Stimulated activated CD8-positive, alpha-beta memory T cell treated with anti-CD3 and anti-CD28 coated beads, Interleukin-15, amount 100 ng/mL, for 4 hours (primary cell): Measurements from ENCODE around the gene NCK2.

Experiments used
- DNase-seq, 2 donors: peaks; one replicate each; pipeline ENCODE4 v3.0.0-alpha.2; 2020; ENCODE audit warnings: low read depth in 2 of 2

The NCK2 gene

DNA sequence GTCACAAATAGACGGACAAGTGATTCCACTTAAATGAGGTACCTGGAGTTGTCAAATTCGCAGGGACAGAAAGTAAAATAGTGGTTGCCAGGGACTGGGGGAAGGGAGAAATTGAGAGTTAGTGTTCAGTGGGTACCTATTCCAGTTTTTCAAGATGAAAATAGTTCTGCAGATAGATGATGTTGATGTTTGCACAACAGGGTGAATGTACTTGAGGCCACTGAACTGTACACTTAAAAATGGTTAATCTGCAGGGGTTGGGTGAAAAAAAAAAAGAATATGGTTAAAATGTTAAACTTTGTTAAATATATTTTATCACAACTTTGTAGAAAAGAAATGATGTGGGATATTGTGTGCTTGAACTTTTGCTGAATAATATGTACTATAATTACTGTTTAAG lies 102.3 kb downstream of the NCK2 start:
- no peak for DNase-seq

DNA sequence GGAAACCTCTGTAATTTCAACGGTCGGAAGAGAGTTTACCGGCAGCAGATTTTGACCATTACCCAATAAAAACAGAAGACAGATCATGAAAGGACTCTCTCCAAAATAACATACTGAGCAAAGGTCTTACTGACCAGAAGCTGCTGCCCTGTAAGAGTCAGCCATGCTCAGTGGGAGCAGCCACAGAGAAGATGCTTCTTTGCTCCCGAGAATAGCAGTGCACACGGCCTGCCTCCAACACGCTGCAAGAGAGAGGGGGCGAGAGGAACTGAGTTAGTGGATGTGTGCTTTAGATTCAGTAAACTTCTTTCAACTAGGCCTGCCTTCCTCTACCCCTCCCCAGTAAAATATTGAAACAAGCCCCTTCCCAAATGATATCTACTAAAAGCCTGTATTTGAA lies 103.7 kb downstream of the NCK2 start:
- no peak for DNase-seq

DNA sequence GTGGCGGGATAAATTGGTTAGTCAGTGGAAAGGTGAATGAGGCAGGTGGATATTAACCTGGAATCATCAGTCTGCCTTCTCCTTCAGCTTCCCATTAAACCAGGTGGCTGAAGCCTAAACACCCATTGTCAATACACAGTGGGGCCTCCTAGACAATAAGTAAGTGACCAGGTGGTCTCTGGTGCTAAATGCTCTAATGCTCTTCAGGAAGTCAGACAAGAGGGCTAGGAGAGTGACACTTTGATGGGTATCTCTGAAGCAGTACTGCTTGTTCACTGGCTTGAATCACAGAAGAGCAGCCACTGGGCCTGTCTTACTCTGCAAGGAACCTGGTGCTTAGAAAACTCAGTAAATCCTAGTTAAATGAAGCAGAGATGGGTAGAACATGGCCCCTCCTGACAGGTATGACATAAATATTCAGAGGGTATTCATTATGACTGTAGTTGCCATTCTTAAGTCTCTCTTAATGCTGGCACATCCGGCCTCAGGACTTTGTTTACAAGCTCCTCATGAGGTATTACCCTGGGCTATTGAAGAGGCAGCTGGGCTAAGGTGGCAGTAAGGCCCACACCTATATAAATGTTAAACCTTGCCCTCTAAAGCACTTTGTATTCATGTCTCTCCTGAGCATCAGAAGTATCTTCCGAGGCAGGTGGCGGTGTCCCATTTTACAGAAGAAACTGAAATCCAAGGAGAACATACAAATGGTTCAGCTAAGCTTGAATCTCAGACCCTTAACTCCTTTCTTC lies 104.9 kb downstream of the NCK2 start:
- DNase-seq: no peak

DNA sequence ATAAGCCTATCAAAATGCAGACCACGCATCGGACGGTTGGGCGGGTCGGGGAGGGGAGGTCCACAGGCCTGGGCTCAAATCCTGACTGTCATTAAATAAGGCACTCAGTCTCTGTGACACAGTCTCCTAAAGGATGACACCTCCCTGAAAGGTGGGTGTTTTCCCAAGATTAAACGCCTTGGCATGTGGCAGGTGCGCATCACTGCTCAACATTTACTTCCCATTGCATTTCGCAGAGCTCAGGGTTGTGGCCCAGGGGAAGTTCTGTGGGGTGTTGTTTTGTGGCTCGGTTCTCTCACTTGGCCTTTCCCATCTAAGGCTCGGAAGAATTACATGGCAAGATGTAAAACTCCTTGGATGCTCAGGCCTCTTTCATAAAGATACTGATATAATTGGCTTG lies 107.4 kb downstream of the NCK2 start:
- no peak for DNase-seq

- no peak for DNase-seq
These were observed 108.8 kb downstream of the NCK2 start for GRCh38 chr2:105853354-105854088.

DNA sequence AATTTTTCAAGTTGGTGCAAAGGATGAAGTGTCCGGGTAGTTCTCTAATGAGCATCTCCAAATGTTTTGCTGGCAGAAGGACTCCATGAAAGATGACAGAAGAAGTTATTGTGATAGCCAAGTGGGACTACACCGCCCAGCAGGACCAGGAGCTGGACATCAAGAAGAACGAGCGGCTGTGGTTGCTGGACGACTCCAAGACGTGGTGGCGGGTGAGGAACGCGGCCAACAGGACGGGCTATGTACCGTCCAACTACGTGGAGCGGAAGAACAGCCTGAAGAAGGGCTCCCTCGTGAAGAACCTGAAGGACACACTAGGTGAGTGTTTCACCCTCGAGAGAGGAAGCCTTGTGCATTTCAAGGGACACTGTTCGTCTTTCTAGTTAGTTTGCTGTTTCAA lies 110.3 kb downstream of the NCK2 start:
- DNase-seq: no peak

DNA sequence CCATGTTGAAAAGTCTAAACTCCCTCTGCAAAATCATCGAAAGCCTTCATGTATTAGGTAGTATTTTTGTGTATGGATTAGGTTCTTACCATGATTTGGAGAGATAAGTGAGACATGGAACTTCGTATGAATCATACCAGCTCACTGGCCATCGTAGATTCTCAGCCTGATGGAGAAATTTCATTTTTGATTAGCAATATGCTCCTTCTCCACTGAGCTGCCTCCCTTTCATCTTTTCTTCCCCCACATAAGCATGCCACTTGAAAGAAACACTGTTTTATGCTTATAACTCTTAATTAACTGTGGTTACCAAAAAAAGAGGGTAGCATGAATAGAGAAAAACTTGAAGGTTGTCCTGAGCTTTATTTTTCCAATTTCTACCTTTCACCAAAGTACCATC lies 111.9 kb downstream of the NCK2 start:
- no peak for DNase-seq

DNA sequence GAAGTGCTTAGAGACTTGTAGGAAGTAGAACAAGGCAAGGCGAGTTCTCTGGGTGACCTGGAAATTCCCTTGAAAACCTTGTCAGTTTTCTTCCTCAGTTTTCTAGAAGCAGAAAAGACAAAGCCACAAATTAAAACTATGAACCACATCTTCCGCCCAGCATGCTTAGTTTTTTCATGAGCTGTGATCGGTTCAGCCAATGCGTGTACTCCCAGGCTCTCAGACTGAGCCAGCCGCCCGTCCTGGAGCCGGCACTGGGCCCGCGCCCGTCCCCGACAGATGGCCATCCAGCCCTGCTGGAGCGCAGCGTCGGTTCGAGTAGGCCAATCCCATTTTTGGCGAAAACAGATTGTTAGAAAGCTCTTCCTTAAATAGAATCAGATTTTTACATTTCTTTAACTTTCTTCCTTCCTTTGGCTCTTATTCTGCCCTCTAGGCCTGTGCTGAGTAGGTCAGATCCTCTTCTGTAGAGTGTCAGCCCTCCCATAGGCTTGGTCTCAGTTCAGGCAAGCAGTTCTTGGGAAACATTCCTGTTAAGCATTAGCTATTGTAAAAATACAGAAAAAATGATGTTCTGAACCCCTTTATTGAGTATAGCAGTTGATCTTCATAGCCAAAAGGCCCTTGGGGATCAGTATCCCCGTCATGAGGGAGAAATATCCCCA lies 112.5 kb downstream of the NCK2 start:
- DNase-seq: no peak

DNA sequence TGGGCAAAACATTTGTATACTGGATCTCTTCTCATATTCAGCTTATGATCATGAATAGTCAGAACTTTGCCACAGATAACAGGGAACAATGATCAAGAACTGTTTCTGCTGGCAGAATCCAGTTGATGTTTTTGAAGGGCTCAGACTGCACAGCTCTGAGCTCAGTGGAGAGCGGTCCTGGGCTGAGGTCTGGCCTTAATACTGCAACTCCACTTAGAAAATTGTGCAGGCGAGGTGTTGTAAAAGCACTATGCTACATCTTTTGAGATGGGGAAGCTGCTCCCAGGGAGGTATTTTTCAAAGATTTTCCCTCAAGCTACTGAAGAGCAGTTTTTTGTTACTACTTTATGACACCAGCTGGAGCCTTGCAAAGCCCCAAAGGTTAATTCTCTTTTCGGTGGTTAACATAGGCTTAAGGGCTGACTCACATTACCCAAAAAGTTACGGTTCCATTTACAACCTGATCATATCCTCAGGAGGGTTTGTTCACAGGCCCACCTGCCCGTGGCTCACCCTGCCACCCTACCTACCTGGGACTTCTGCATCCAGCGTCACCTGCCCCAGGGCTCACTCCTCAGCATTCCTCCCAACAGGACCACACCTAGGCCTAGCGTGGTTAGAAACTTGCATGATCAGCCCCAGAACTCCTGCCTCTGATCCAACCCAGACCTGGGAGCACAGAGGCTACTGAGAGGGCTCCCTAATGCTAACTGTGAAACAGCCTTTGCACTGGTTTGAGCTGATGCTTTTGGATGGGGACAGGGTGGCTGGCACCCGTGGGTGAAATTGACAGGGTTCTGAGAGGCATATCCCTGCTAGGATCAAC lies 114.4 kb downstream of the NCK2 start:
- DNase-seq: no peak

DNA sequence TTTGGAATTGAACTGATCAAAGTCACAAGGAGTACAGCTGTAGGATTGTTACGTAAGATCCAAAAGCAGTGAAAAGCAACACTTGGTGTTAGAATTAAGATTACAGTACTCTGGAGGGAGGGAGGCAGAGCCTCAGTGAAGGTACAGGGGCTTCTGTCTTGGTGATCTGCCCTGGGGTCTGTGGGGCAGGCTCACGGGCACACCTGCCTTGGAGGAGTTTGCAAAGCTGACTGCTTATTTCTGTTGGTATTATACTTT lies 114.9 kb downstream of the NCK2 start:
- no peak for DNase-seq

GRCh38 chr2:105860567-105860966 lies 115.9 kb downstream of the NCK2 start:
- no peak for DNase-seq

GRCh38 chr2:105861200-105861599 lies 116.5 kb downstream of the NCK2 start:
- DNase-seq: no peak

GRCh38 chr2:105862843-105863242 lies 118.1 kb downstream of the NCK2 start:
- DNase-seq: no peak

DNA sequence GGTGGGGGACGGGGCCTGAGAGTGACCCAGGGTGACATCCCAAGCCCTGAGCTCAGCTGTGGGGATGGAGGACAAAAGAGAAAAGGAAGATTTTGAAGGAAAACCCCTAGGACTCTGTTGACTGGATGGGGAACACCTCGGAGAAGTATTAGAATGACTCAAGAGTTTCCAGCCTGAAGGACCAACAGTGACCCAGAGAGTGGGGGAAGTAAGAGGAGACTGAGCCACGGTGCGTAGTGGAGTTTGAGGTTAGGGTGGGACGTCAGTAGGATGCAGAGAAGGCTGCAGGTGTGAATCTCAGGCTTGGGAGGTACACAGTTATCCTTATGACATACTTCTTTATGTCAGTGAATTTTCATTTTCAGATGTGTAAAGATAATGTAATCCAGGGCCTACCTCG lies 119.5 kb downstream of the NCK2 start:
- DNase-seq: no peak

- no peak for DNase-seq
These were observed 120.7 kb downstream of the NCK2 start for GRCh38 chr2:105865222-105865913.

GRCh38 chr2:105866216-105867185 lies 121.8 kb downstream of the NCK2 start:
- no peak for DNase-seq

DNA sequence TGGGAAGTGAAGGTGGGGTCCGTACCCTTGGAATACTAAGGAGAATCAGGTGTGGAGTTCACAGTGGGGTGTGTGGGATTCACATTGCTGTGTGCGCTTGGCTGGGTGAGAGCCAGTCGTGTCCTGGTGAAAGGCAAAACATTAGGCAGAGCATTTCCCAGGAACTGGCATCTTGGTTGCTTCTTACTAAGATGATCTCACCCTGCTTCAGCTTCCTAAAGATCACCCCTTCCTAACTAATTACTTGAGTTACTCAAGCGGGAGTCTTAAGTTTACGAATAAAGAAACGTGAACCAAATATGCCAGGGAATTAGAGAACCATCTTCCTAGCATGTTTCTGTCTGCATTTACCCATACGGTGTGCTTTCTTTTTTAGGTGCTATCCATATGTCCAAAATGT lies 122.9 kb downstream of the NCK2 start:
- DNase-seq: no peak

DNA sequence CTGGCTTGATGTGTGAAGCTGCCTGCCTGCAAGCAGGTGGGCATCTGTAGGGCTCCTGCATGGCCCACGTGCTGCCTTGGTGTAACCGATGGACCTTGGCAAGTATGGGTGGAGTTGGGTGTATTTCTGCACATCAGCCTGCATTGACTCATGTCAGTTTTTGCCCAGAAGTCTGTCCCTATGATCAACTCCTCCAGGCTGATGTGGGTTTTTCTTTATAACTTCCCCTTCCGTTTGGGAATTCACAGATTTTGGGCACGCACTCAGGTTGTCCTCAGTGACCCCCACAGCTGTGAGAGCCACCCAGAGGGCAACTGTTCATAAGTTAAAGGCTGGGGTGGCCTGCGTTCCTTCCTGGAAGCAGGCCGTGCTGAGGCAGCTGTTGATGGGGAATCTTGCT lies 123.3 kb downstream of the NCK2 start:
- DNase-seq: no peak

DNA sequence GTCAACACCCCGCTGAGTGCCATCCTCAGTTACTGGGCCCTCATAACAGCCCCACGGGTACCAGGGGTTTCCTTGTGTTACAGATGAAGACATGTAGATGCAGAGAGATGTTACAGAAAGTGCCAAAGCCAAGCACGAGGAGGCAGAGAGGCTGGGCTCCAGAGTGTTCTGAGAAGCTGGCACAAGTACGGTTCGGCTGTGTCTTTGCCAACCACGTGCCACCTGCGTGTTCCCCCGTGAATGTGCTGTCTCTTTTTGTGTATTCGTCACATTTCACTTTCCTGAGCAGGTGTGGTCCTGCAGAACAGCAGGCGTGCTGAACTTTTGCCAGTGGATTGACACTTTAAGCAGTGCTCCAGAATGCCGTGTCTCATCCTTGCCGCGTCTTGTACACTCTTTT lies 124.6 kb downstream of the NCK2 start:
- no peak for DNase-seq

- DNase-seq: no peak
These were observed 125.3 kb downstream of the NCK2 start for GRCh38 chr2:105870062-105870461.

DNA sequence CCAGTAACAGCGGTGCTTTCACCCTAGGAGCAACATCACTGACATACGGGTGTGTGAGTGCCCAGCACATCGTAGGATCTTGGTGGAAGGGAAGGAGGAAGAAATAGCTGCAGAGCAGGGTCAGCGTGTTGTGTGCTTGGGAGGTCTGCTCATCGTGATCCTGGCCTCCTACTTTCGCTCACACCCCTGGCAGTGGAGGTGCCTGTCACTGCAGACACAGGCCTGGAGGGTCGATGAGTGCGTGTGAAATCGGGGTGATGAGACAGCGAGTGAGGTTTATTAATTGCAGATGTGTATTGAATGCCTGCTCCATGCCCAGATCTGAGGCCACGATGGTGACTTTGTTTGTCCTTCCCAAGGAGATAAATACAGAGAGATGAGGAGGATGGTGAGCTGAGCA lies 126.1 kb downstream of the NCK2 start:
- DNase-seq: no peak
